OCI-LY1 (cell line): ENCODE measurements around the gene BBX.

Experiments used
- H2AFZ ChIP-seq: fragments of 200-600 bp; sonication (generic), shearing (Covaris generic); 2 replicates; pipeline ENCODE4 v1.6.0; 2014; ENCODE audit warnings: antibody characterized with exemption, mild to moderate bottlenecking, low read length
- H3F3A ChIP-seq: fragments of 200-600 bp; sonication (generic), shearing (Covaris generic); 2 replicates; pipeline ENCODE4 v1.6.0; 2014; ENCODE audit warnings: mild to moderate bottlenecking, antibody characterized with exemption, low read length, moderate library complexity; ENCODE audit not compliant: insufficient read depth
- H3K27ac ChIP-seq: fragments of 200-600 bp; sonication (generic); 2 replicates; pipeline ENCODE4 v1.5.1; 2014; ENCODE audit warnings: low read length, mixed run types, mild to moderate bottlenecking, low read depth; ENCODE audit not compliant: poor library complexity, severe bottlenecking
- H3K27me3 ChIP-seq: fragments of 200-600 bp; sonication (generic); 2 replicates; pipeline ENCODE4 v1.6.0; 2014; ENCODE audit warnings: antibody characterized with exemption, mild to moderate bottlenecking, low read length, moderate library complexity; ENCODE audit not compliant: insufficient read depth
- H3K36me3 ChIP-seq: fragments of 200-600 bp; sonication (generic); 2 replicates; pipeline ENCODE4 v1.6.1; 2014; ENCODE audit warnings: mild to moderate bottlenecking, antibody characterized with exemption, low read length, moderate library complexity, mixed read lengths; ENCODE audit not compliant: insufficient read depth
- H3K4me1 ChIP-seq: fragments of 200-600 bp; sonication (generic); 2 replicates; pipeline ENCODE4 v1.5.1; 2014; ENCODE audit warnings: mild to moderate bottlenecking, low read length, moderate library complexity; ENCODE audit not compliant: insufficient read depth, severe bottlenecking
- H3K4me2 ChIP-seq: fragments of 200-600 bp; sonication (generic), shearing (Covaris generic); 2 replicates; pipeline ENCODE4 v1.6.1; 2014; ENCODE audit warnings: low read length
- H3K4me3 ChIP-seq: fragments of 200-600 bp; sonication (generic); 2 replicates; pipeline ENCODE4 v1.5.1; 2014; ENCODE audit warnings: low read length, low read depth, mild to moderate bottlenecking, mixed read lengths; ENCODE audit not compliant: poor library complexity, severe bottlenecking
- H3K79me2 ChIP-seq: fragments of 200-600 bp; shearing (Covaris generic); 2 replicates; pipeline ENCODE4 v1.6.1; 2016; ENCODE audit warnings: mixed run types, low read length, mixed read lengths; ENCODE audit not compliant: insufficient read depth
- H3K9ac ChIP-seq: fragments of 200-600 bp; sonication (generic), shearing (Covaris generic); 2 replicates; pipeline ENCODE4 v1.6.1; 2014; ENCODE audit warnings: mild to moderate bottlenecking, low read length, mixed read lengths
- H3K9me2 ChIP-seq: fragments of 200-600 bp; sonication (generic), shearing (Covaris generic); 2 replicates; pipeline ENCODE4 v1.6.1; 2014; ENCODE audit warnings: low read depth, mild to moderate bottlenecking, low read length, mixed read lengths
- H3K9me3 ChIP-seq: fragments of 200-600 bp; shearing (Covaris generic); 2 replicates; pipeline ENCODE4 v1.6.1; 2014; ENCODE audit warnings: low read length, mixed read lengths
- H4K20me1 ChIP-seq: fragments of 200-600 bp; sonication (generic), shearing (Covaris generic); 2 replicates; pipeline ENCODE4 v1.6.0; 2016; ENCODE audit warnings: mild to moderate bottlenecking, low read length; ENCODE audit not compliant: insufficient read depth
- EZH2 ChIP-seq: fragments of 200-600 bp; sonication (generic), shearing (Covaris generic); IDR thresholded peaks from 2 replicates; pipeline ENCODE4 v1.8.0; 2017; ENCODE audit warnings: borderline replicate concordance, mixed run types, mild to moderate bottlenecking, antibody characterized with exemption, low read length, moderate library complexity, mixed read lengths
- TF ChIP-seq, protein P1 (sequence below): fragments of 200-600 bp; sonication (generic), shearing (Covaris generic); IDR thresholded peaks from 2 replicates; pipeline ENCODE4 v1.5.1; 2017; ENCODE audit warnings: mild to moderate bottlenecking, antibody characterized with exemption, low read length, moderate library complexity, mixed read lengths

Gene BBX

DNA sequence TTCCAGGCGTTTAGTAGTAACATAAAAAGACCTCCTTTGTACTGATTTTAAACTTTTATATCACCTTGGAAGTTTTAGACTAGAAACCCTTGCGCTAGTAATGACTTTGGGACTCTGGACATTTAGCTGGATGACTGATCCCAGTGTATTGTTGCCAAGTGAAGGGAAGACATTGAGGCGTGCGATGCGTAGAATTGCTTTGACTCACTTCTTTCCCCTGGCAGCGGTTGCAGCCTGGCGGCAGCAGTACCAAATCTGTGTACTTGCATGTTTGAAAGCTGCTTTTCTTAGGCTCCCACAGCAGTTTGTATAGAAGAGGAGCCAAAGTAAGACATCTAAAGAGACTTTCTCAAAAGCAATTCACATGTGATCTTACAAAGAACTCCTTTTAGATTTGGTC lies 151.6 kb downstream of the BBX start:
- no peaks in the 10 kb centered on the region for H3K9me2 ChIP-seq
- no peak overlapping the region for H2AFZ ChIP-seq
- no peaks in the 10 kb centered on the region for H3K9me3 ChIP-seq
- H3K4me2 ChIP-seq: peak overlapping the region; percentile 55; the same call in 1 of the 2 replicates
- TF ChIP-seq EZH2: no peak
- TF ChIP-seq, protein P1, sequence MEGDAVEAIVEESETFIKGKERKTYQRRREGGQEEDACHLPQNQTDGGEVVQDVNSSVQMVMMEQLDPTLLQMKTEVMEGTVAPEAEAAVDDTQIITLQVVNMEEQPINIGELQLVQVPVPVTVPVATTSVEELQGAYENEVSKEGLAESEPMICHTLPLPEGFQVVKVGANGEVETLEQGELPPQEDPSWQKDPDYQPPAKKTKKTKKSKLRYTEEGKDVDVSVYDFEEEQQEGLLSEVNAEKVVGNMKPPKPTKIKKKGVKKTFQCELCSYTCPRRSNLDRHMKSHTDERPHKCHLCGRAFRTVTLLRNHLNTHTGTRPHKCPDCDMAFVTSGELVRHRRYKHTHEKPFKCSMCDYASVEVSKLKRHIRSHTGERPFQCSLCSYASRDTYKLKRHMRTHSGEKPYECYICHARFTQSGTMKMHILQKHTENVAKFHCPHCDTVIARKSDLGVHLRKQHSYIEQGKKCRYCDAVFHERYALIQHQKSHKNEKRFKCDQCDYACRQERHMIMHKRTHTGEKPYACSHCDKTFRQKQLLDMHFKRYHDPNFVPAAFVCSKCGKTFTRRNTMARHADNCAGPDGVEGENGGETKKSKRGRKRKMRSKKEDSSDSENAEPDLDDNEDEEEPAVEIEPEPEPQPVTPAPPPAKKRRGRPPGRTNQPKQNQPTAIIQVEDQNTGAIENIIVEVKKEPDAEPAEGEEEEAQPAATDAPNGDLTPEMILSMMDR: no peak
- no peaks in the 10 kb centered on the region for H4K20me1 ChIP-seq
- H3K4me1 ChIP-seq: peaks cover 47% of the 10 kb centered on the region
- no peaks in the 10 kb centered on the region for H3K27me3 ChIP-seq
- H3K79me2 ChIP-seq: no peaks in the 10 kb centered on the region; the same call in 1 of the 2 replicates
- H3F3A ChIP-seq: no peaks in the 10 kb centered on the region
- peak overlapping the region; percentile 0; the same call in 1 of the 2 replicates for H3K9ac ChIP-seq
- no peaks in the 10 kb centered on the region for H3K36me3 ChIP-seq
- no peak overlapping the region for H3K4me3 ChIP-seq
- peak overlapping the region; percentile 74 for H3K27ac ChIP-seq

DNA sequence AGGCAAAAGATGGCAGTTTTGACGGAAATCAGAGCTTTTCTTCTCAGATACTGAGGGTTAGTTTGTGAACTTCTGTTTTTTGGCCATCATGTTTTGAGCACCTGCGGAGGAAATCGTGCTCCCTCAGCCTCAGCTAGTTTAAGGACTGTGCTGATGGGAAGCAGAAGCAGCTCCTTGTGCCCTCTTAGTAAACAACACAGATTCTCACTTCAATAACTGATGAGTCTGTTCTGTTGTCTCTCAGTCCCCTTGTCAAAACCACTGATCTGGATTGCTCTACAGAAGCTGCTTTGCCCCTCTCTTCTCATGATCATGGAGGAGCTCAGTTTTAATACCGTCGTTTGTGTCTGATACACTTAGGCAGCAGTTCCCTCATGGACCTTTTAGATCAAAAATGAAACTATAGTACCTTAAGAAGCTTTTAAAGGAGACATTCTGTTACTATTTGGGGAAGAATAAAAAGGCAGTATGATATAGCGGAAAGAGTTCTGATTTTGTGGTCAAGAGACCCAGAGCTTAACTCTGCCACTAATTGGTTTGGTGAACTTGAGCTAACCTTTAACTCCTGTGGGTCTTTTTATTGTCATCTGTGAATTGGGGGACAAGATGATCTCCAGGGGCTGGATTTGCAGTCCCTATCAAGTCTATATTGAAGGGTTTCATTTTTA lies 152.6 kb downstream of the BBX start:
- H3K4me3 ChIP-seq: peak overlapping the region; percentile 24
- no peaks in the 10 kb centered on the region for H3K27me3 ChIP-seq
- no peaks in the 10 kb centered on the region for H3K36me3 ChIP-seq
- no peaks in the 10 kb centered on the region for H3K9me3 ChIP-seq
- TF ChIP-seq EZH2: no peak
- TF ChIP-seq, protein P1: no peak
- no peaks in the 10 kb centered on the region for H3K9me2 ChIP-seq
- peak overlapping the region; percentile 55 for H3K4me2 ChIP-seq
- H2AFZ ChIP-seq: no peak overlapping the region
- no peaks in the 10 kb centered on the region for H4K20me1 ChIP-seq
- H3K9ac ChIP-seq: peak overlapping the region; percentile 3; the same call in 1 of the 2 replicates
- H3K79me2 ChIP-seq: no peaks in the 10 kb centered on the region; the same call in 1 of the 2 replicates
- no peaks in the 10 kb centered on the region for H3F3A ChIP-seq
- H3K27ac ChIP-seq: peak overlapping the region; percentile 74
- peaks cover 47% of the 10 kb centered on the region for H3K4me1 ChIP-seq

DNA sequence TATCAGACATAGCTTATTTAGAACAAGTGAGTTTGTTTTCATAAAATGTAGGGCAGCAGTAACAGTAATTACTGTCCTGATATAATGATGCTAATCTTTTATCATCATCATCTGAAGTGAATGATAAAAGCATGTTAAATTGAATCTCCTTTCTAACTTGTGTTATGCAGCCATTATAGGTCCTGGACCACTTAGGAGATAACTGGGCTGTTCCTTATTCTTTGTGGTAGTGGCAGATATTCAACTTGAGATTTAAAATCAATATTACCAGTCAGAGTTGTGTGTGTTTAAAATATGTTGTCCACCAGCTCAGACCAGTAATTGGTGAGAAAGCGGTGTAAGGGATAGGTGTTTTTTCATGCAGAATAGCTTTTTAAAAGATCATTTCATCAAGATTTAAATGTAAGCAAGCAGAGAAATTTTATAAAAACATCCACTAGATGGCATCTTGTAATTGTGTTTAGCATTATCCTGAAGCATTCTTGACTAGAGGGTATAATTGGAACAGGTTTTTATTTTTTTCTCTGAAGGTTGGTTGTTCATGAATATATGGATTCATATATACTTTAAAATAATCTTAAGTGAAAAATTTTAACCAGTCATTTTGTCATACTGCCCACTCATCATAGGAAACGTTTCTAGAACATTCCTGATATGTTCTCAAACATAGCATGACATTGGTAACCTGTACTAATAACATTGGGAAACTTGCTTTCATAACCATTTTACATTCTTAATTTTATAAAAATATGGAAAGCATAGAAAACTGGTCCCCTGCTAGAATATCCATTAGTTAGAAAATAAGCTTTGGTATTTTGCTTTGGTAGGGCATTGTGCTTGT lies 153.9 kb downstream of the BBX start:
- no peak overlapping the region for H3K4me2 ChIP-seq
- no peak for TF ChIP-seq EZH2
- TF ChIP-seq, protein P1: peak; percentile 66
- H3K4me1 ChIP-seq: peaks cover 47% of the 10 kb centered on the region
- H3K9me2 ChIP-seq: no peaks in the 10 kb centered on the region
- no peak overlapping the region for H3K9ac ChIP-seq
- peak overlapping the region; percentile 74 for H3K27ac ChIP-seq
- no peaks in the 10 kb centered on the region for H3K9me3 ChIP-seq
- no peak overlapping the region for H3K4me3 ChIP-seq
- no peaks in the 10 kb centered on the region for H3F3A ChIP-seq
- no peak overlapping the region for H2AFZ ChIP-seq
- no peaks in the 10 kb centered on the region; the same call in 1 of the 2 replicates for H3K79me2 ChIP-seq
- no peaks in the 10 kb centered on the region for H3K27me3 ChIP-seq
- no peaks in the 10 kb centered on the region for H3K36me3 ChIP-seq
- no peaks in the 10 kb centered on the region for H4K20me1 ChIP-seq
